MCF 10A (cell line): ENCODE results near the gene RNF133. TPM values are rescaled to one million over a fixed set of nuclear protein-coding genes. Genes with fewer than 3 reads are reported as not detected.
A peak's percentile ranks its signal among the peaks of the same experiment; 100 is the strongest.

Experiments
- BruUV-seq: library from RNA; stranded (reverse); fragments of 400-500 nt; replicated peaks from 2 replicates; lab custom pipeline; 2021; lab: Mats Ljungman, UMichigan
- CTCF ChIA-PET: fragments of 300-600 bp; sonication (Branson Sonifier 250); formaldehyde crosslinking; extraction: SDS; loops from one replicate; lab custom pipeline; 2021; ENCODE audit warnings: antibody characterized with exemption, inconsistent platforms; lab: Yijun Ruan, JAX
- POLR2A ChIA-PET: fragments of 300-600, 350-650 bp; sonication (Branson Sonifier 250); formaldehyde crosslinking; extraction: SDS; loops from one replicate; lab custom pipeline; 2020; ENCODE audit warnings: antibody characterized with exemption, inconsistent platforms; lab: Yijun Ruan, JAX
- DNase-seq: peaks from one replicate; pipeline ENCODE4 v3.0.0-alpha.2; 2018; ENCODE audit not compliant: unreplicated experiment
- H3K27ac Mint-ChIP-seq: one replicate; pipeline ENCODE4 v1.8.0; 2022; ENCODE audit warnings: mild to moderate bottlenecking, low read depth, mixed read lengths; ENCODE audit not compliant: unreplicated experiment
- H3K27me3 Mint-ChIP-seq: one replicate; pipeline ENCODE4 v1.8.0; 2022; ENCODE audit warnings: mixed read lengths; ENCODE audit not compliant: insufficient read depth, unreplicated experiment
- H3K36me3 Mint-ChIP-seq: one replicate; pipeline ENCODE4 v1.8.0; 2022; ENCODE audit warnings: mild to moderate bottlenecking, moderate library complexity, mixed read lengths; ENCODE audit not compliant: insufficient read depth, unreplicated experiment
- H3K4me1 Mint-ChIP-seq: one replicate; pipeline ENCODE4 v1.8.0; 2022; ENCODE audit warnings: mixed read lengths; ENCODE audit not compliant: insufficient read depth, unreplicated experiment
- H3K4me3 Mint-ChIP-seq: one replicate; pipeline ENCODE4 v1.8.0; 2022; ENCODE audit warnings: mild to moderate bottlenecking, moderate library complexity, mixed read lengths; ENCODE audit not compliant: unreplicated experiment
- H3K9me3 Mint-ChIP-seq: one replicate; pipeline ENCODE4 v1.8.0; 2022; ENCODE audit warnings: mixed read lengths; ENCODE audit not compliant: unreplicated experiment
- intact Hi-C: fragments of 100-400 bp; cut with micrococcal nuclease; formaldehyde crosslinking; loops from 2 replicates; pipeline ENCODE4 v1.14.1; 2022
- total RNA-seq: library from RNA; stranded (reverse); gene quantifications from 2 replicates; pipeline ENCODE4 v1.2.3, GENCODE V29; 2022
- TF ChIP-seq, protein P1 (sequence below): fragments of 200-600 bp; IDR thresholded peaks from one replicate; pipeline ENCODE4 v1.8.0; 2022; ENCODE audit warnings: antibody characterized with exemption, mild to moderate bottlenecking; ENCODE audit not compliant: unreplicated experiment

RNF133 gene
- total RNA-seq, 1 experiment from 2014 or later = 0.70 TPM

DNA sequence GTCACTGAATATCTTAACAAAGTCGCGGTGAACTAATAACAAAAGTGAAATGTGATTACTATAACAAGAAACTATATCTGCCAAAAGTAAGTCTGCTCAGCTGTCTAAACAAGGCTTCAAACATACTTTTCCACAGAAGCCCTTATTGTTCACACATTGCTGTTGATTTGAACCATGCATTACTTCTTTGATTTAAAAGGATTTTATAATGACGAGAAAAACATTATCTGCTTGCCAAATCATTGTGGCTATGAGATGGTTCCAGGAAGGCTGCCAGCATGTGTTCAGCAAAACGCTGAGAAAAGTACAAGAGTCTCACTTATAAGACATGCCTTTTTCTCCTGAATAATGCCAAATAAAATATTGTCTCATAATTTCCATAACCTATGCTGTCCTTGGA, 24.4 kb downstream of the RNF133 start:
- Mint-ChIP-seq H3K4me3 (peak overlapping the region; percentile 24), H3K9me3 (no peaks in the 10 kb centered on the region), H3K27ac (peak overlapping the region; percentile 46), H3K27me3 (no peaks in the 10 kb centered on the region), H3K4me1 (no peaks in the 10 kb centered on the region), H3K36me3 (no peaks in the 10 kb centered on the region)
- TF ChIP-seq, protein P1, sequence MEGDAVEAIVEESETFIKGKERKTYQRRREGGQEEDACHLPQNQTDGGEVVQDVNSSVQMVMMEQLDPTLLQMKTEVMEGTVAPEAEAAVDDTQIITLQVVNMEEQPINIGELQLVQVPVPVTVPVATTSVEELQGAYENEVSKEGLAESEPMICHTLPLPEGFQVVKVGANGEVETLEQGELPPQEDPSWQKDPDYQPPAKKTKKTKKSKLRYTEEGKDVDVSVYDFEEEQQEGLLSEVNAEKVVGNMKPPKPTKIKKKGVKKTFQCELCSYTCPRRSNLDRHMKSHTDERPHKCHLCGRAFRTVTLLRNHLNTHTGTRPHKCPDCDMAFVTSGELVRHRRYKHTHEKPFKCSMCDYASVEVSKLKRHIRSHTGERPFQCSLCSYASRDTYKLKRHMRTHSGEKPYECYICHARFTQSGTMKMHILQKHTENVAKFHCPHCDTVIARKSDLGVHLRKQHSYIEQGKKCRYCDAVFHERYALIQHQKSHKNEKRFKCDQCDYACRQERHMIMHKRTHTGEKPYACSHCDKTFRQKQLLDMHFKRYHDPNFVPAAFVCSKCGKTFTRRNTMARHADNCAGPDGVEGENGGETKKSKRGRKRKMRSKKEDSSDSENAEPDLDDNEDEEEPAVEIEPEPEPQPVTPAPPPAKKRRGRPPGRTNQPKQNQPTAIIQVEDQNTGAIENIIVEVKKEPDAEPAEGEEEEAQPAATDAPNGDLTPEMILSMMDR = no peak
- intact Hi-C loops = no loop called here
- no TSS peak for BruUV-seq
- POLR2A ChIA-PET = interaction anchor here (0.6 to 0.7 kb wide), 2 partner anchors 35 to 479 kb away, joined by 3 read pairs; no protein-coding TSS in a partner anchor
- DNase-seq = peak; percentile 67
- CTCF ChIA-PET = interaction anchor here (1.3 kb wide), 1 partner anchor 73 kb away, joined by 3 read pairs; no protein-coding TSS in a partner anchor

- BruUV-seq = no TSS peak
- peak overlapping the region; percentile 46 for H3K27ac Mint-ChIP-seq
- POLR2A ChIA-PET = interaction anchor here (0.6 kb wide), 1 partner anchor 479 kb away, joined by 3 read pairs; no protein-coding TSS in a partner anchor
- no peaks in the 10 kb centered on the region for H3K27me3 Mint-ChIP-seq
- no peaks in the 10 kb centered on the region for H3K4me1 Mint-ChIP-seq
- CTCF ChIA-PET = interaction anchor here (1.3 kb wide), 1 partner anchor 73 kb away, joined by 3 read pairs; no protein-coding TSS in a partner anchor
- intact Hi-C loops = no loop called here
- H3K9me3 Mint-ChIP-seq = no peaks in the 10 kb centered on the region
- no peaks in the 10 kb centered on the region for H3K36me3 Mint-ChIP-seq
- H3K4me3 Mint-ChIP-seq = no peak overlapping the region
- DNase-seq = no peak
- TF ChIP-seq, protein P1 = no peak
Measured at GRCh38 chr7:122673951-122674350, 25.0 kb downstream of the RNF133 start.

DNA sequence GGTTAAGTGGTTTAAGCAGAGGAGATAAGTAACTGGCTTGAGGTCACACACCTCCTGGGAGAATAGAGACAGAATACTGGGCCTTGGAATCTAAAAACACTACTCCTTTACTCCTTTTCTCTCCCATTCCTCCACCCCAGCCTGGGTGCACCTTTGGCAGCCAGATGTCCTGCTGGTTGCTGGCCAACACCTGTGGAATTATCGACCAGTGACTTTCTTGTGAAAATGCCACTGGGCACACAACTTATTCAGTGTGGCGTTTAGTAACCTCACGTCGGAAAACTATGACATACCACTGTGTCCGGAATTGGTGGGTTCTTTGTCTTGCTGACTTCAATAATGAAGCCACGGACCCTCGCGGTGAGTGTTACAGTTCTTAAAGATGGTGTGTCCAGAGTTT, 26.4 kb downstream of the RNF133 start:
- intact Hi-C loops = no loop called here
- Mint-ChIP-seq H3K36me3 (no peaks in the 10 kb centered on the region), H3K9me3 (no peaks in the 10 kb centered on the region), H3K4me1 (no peaks in the 10 kb centered on the region), H3K27ac (no peak overlapping the region), H3K4me3 (no peak overlapping the region), H3K27me3 (no peaks in the 10 kb centered on the region)
- ChIA-PET POLR2A (interaction anchor here (0.6 kb wide), 1 partner anchor 46 kb away, joined by 3 read pairs; no protein-coding TSS in a partner anchor), CTCF (no interaction called here)
- DNase-seq = no peak
- BruUV-seq = no TSS peak
- TF ChIP-seq, protein P1 = no peak

DNA sequence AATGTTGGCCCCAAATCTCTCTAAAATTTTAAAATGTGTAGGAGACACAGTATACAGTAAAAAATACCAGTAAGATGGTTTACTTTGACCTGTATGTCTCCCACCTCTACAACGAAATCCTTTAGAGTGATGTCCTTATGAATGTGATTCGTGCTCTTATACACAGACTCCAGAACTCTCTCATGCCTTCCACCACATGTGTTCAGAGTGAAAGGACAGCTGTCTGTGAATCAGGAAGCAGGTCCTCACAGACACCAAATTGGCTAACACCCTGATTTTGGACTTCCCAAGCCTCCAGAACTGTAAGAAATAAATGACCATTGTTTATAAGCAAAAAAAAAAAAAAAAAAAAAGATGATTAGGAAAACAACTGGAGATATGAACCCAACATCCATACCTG, 35.2 kb downstream of the RNF133 start:
- DNase-seq = no peak
- BruUV-seq = no TSS peak
- no peaks in the 10 kb centered on the region for H3K4me1 Mint-ChIP-seq
- H3K27me3 Mint-ChIP-seq = no peaks in the 10 kb centered on the region
- ChIA-PET CTCF (no interaction called here), POLR2A (no interaction called here)
- no peaks in the 10 kb centered on the region for H3K9me3 Mint-ChIP-seq
- intact Hi-C loops = no loop called here
- H3K36me3 Mint-ChIP-seq = no peaks in the 10 kb centered on the region
- H3K27ac Mint-ChIP-seq = no peak overlapping the region
- H3K4me3 Mint-ChIP-seq = no peak overlapping the region
- TF ChIP-seq, protein P1 = no peak
